GM23248 (cell line): ENCODE results near the gene MPC1. TPM values are rescaled to one million over a fixed set of nuclear protein-coding genes. Genes with fewer than 3 reads are reported as not detected.

Experiments used
- DNase-seq: peaks from one replicate; pipeline ENCODE4 v3.0.0-alpha.2; 2015
- H2AFZ ChIP-seq: fragments of 200-600 bp; sonication (generic); 2 replicates; pipeline ENCODE4 v1.6.1; 2016; ENCODE audit warnings: antibody characterized with exemption
- H3F3A ChIP-seq: fragments of 200-600 bp; sonication (generic); 2 replicates; pipeline ENCODE4 v1.6.1; 2016; ENCODE audit warnings: mild to moderate bottlenecking, antibody characterized with exemption, mixed run types; ENCODE audit not compliant: insufficient read depth
- H3K27ac ChIP-seq: fragments of 200-600 bp; sonication (generic); 2 replicates; pipeline ENCODE4 v1.5.1; 2016; ENCODE audit warnings: mild to moderate bottlenecking
- H3K27me3 ChIP-seq: fragments of 200-600 bp; sonication (generic); replicated peaks from 2 replicates; pipeline ENCODE4 v1.6.1; 2016; ENCODE audit warnings: mild to moderate bottlenecking; ENCODE audit not compliant: insufficient read depth
- H3K36me3 ChIP-seq: fragments of 200-600 bp; sonication (generic); 2 replicates; pipeline ENCODE4 v1.6.1; 2016; ENCODE audit warnings: low read depth, mild to moderate bottlenecking
- H3K4me1 ChIP-seq: fragments of 200-600 bp; sonication (generic); 2 replicates; pipeline ENCODE4 v1.6.1; 2016; ENCODE audit warnings: mild to moderate bottlenecking; ENCODE audit not compliant: insufficient read depth
- H3K4me2 ChIP-seq: fragments of 200-600 bp; sonication (generic); one replicate; pipeline ENCODE4 v1.6.1; 2016; ENCODE audit warnings: mild to moderate bottlenecking; ENCODE audit not compliant: unreplicated experiment
- H3K4me3 ChIP-seq: fragments of 200-600 bp; sonication (generic); 2 replicates; pipeline ENCODE4 v1.5.1; 2016; ENCODE audit warnings: mild to moderate bottlenecking
- H3K79me2 ChIP-seq: fragments of 200-600 bp; sonication (generic); 2 replicates; pipeline ENCODE4 v1.6.1; 2016; ENCODE audit warnings: mild to moderate bottlenecking; ENCODE audit not compliant: insufficient read depth
- H3K9ac ChIP-seq: fragments of 200-600 bp; sonication (generic); 2 replicates; pipeline ENCODE4 v1.6.1; 2016; ENCODE audit warnings: mild to moderate bottlenecking
- H3K9me2 ChIP-seq: fragments of 200-600 bp; sonication (generic); 2 replicates; pipeline ENCODE4 v1.6.1; 2016; ENCODE audit warnings: mixed run types, mild to moderate bottlenecking, moderate library complexity; ENCODE audit not compliant: insufficient read depth
- H3K9me3 ChIP-seq: fragments of 200-600 bp; sonication (generic); one replicate; pipeline ENCODE4 v1.6.1; 2017; ENCODE audit warnings: low read depth
- H4K20me1 ChIP-seq: fragments of 200-600 bp; sonication (generic); 2 replicates; pipeline ENCODE4 v1.6.0; 2016; ENCODE audit not compliant: insufficient read depth
- EZH2 ChIP-seq: fragments of 200-600 bp; sonication (generic); IDR thresholded peaks from 2 replicates; pipeline ENCODE4 v1.6.1; 2018; ENCODE audit warnings: antibody characterized with exemption, mild to moderate bottlenecking; ENCODE audit not compliant: insufficient read depth, poor library complexity, severe bottlenecking
- EZH2phosphoT487 ChIP-seq: fragments of 200-600 bp; sonication (generic); IDR thresholded peaks from 2 replicates; pipeline ENCODE4 v1.6.1; 2018; ENCODE audit warnings: antibody characterized with exemption, moderate library complexity, mild to moderate bottlenecking, low read depth; ENCODE audit not compliant: insufficient read depth
- WGBS, 2 experiments: methylation state at CpG; one replicate each; pipeline ENCODE4 v1.1.6; 2015 to 2017; ENCODE audit warnings: low lambda C conversion rate in 2 of 2, low coverage in 1 of 2; ENCODE audit errors: missing lambda C conversion rate in 2 of 2; 5-methylcytosine and 5-hydroxymethylcytosine counted together
- in situ Hi-C: fragments of 300-500 bp; cut with MboI; formaldehyde crosslinking; loops from 2 replicates; pipeline ENCODE4 v1.15.0; 2020
- polyA plus RNA-seq: library from polyadenylated mRNA; unstranded; fragments of >200 nt; fragmentation: Nextera tagmentation; extraction: Ambion mirVana; gene quantifications from 2 replicates; pipeline ENCODE4 v1.2.1, GENCODE V29; 2016
- total RNA-seq: library from RNA; depleted of rRNA; stranded (reverse); fragments of >200 nt; shearing (Covaris generic); gene quantifications from 2 replicates; pipeline ENCODE4 v1.2.3, GENCODE V29; 2014

Gene MPC1
- total and polyA plus RNA-seq, 2 experiments from 2014 or later: 41.9 to 76.2 TPM

DNA sequence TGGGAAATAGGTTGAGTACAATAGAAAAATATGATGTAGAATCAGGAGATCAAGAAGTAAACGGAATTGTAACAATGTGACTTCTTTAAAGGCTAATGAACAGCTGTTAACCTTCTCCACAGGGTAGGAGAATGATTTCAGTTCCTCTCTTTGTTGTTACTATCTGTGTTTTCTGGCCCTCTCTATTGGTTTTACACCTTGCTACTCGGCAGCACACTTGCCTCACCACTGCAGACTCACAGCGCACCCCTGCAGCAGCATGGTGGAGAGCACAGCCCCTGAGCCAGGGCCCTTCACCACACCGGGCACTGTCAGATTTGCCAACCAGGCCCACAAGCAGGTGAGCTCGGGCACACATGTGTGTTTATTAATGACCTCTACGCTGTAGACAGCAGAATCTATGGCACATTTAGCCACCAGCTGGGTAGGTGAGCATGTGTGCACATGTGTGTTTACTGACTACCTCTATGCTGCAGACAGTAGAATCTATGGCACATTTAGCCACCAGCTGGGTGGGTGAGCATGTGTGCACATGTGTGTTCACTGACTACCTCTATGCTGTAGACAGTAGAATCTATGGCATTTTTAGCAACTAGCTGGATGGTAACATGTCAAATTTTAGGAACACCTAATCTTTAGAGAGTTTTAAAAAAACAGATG, 57.2 kb downstream of the MPC1 start:
- H3K4me2 ChIP-seq: no peak overlapping the region
- H3K9ac ChIP-seq: no peak overlapping the region
- peaks cover 29% of the 10 kb centered on the region for H3K36me3 ChIP-seq
- DNase-seq: no peak
- H3K27ac ChIP-seq: no peak overlapping the region
- H2AFZ ChIP-seq: no peak overlapping the region
- no peak overlapping the region for H3K4me3 ChIP-seq
- no peaks in the 10 kb centered on the region for H3K9me2 ChIP-seq
- no peaks in the 10 kb centered on the region for H4K20me1 ChIP-seq
- in situ Hi-C loops: no loop called here
- H3K4me1 ChIP-seq: 0 out of 2 replicates have a peak, but pooled peaks cover 5% of the 10 kb centered on the region
- 88 to 91% methylated on average over 6 of the region's 6 CpGs for WGBS, 2 experiments
- no peaks in the 10 kb centered on the region for H3K9me3 ChIP-seq
- H3K79me2 ChIP-seq: peaks cover 44% of the 10 kb centered on the region
- H3K27me3 ChIP-seq: no peaks in the 10 kb centered on the region
- TF ChIP-seq EZH2phosphoT487 (no peak), EZH2 (no peak)
- no peaks in the 10 kb centered on the region for H3F3A ChIP-seq

DNA sequence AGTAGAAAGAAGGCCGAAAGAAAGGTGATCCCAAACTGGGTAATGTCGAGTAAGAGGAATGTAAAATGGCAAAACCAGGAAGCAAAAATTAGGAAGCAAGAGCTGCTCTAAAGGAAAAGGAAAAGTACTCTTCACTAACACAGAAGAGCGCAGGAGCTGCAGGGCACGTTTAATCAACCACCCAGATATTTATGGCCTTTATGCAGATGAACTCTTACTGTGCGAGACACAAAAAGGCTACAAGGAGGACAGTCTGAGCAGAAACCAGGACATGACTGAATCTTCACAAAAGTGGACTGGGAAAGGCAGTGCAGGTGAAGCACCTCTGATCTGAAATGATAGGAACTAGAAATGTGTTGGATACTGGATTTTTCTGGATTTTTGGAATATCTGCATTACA, 59.3 kb downstream of the MPC1 start:
- DNase-seq: no peak
- Histone ChIP-seq H3K9me3 (no peaks in the 10 kb centered on the region), H3F3A (peaks cover 5% of the 10 kb centered on the region; the same call in 1 of the 2 replicates), H3K4me2 (no peak overlapping the region), H3K27ac (no peak overlapping the region), H4K20me1 (no peaks in the 10 kb centered on the region), H3K36me3 (peaks cover 29% of the 10 kb centered on the region), H3K79me2 (peaks cover 23% of the 10 kb centered on the region), H3K9ac (no peak overlapping the region), H3K9me2 (no peaks in the 10 kb centered on the region), H3K4me1 (no peaks in the 10 kb centered on the region), H3K4me3 (no peak overlapping the region), H3K27me3 (no peaks in the 10 kb centered on the region), H2AFZ (no peak overlapping the region)
- in situ Hi-C loops: no loop called here
- 91 to 95% methylated on average over 5 of the region's 5 CpGs for WGBS, 2 experiments
- TF ChIP-seq EZH2phosphoT487 (no peak), EZH2 (no peak)

DNA sequence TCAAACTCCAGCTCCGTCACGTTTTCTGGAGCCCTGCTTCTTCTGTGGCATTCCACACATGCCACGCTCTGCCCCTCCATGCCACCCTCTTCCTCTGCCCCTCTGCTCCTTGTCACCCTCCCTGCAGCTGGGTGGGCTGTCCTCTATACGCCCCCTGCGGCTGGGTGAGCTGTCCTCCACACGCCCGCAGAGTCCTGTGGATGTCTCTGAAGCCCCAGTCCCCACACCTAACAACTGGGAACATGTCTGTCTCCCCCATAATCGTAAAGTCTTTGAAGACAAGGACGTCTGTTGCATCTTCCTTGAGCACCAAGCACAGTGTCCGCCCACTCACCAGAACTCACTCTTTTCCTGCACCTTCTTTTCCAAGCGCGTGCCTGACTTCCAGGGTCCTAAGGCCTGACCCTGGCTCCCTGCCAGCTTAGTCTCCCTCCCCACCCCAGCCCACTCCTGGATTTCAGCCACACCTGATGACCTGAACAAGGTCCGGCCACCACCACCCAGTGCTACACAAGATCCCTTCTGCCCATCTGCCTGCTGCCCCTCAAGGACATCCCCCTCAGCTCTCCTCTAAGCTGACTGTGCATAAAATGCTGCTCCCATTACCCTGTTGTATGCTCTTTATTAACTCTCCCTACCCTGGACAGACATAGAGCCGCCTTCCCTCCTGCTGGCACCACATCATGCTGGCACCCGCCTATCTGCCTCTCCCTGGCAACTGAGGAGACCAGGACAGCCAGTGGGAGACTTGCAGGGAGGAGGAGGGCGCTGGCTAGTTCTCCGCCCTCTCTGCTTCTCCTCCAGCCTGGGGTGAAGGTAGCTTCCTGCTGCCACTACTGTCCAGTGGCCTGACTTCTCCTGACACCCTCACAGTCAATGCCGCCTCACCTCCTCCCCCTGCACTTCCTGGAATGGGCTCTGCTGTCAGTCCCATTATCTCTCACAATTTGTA, 63.8 kb downstream of the MPC1 start:
- H3K27me3 ChIP-seq: no peaks in the 10 kb centered on the region
- H3K4me2 ChIP-seq: no peak overlapping the region
- H4K20me1 ChIP-seq: no peaks in the 10 kb centered on the region
- H3K9me2 ChIP-seq: no peaks in the 10 kb centered on the region
- no peaks in the 10 kb centered on the region for H3K4me1 ChIP-seq
- no peak overlapping the region for H3K27ac ChIP-seq
- H3K9me3 ChIP-seq: no peaks in the 10 kb centered on the region
- TF ChIP-seq EZH2phosphoT487 (no peak), EZH2 (no peak)
- peaks cover 5% of the 10 kb centered on the region; the same call in 1 of the 2 replicates for H3F3A ChIP-seq
- WGBS, 2 experiments: 81 to 87% methylated on average over 18 of the region's 18 CpGs
- peaks cover 16% of the 10 kb centered on the region; the same call in 1 of the 2 replicates for H3K36me3 ChIP-seq
- no peaks in the 10 kb centered on the region for H3K79me2 ChIP-seq
- no peak for DNase-seq
- H3K9ac ChIP-seq: no peak overlapping the region
- H2AFZ ChIP-seq: no peak overlapping the region
- in situ Hi-C loops: no loop called here
- no peak overlapping the region for H3K4me3 ChIP-seq

DNA sequence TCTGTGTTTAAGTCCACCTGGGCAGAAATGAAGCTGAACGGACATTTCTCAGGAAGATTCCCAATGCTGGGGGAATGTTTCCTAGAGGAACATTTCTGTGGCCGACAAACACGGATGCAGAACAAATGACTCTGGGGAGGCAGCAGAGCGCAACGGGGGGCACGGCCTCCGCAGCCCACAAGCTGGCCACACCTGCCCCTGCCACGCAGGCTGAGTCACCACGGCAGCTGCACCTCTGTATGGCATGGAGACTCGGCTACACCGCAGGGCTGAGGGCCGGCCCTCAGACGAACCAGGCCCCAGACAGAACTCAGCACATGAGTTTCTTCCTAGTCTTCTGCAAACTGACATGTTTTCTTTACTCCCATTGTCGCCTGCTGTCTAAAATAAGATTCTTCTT, 64.5 kb downstream of the MPC1 start:
- in situ Hi-C loops: no loop called here
- no peaks in the 10 kb centered on the region for H3K27me3 ChIP-seq
- no peak overlapping the region for H3K4me3 ChIP-seq
- no peaks in the 10 kb centered on the region for H3K9me2 ChIP-seq
- TF ChIP-seq EZH2phosphoT487 (no peak), EZH2 (no peak)
- H3K9me3 ChIP-seq: no peaks in the 10 kb centered on the region
- no peaks in the 10 kb centered on the region for H3K79me2 ChIP-seq
- H4K20me1 ChIP-seq: no peaks in the 10 kb centered on the region
- peaks cover 13% of the 10 kb centered on the region; the same call in 1 of the 2 replicates for H3K36me3 ChIP-seq
- 86 to 89% methylated on average over 13 to 14 of the region's 14 CpGs for WGBS, 2 experiments
- H3K4me1 ChIP-seq: no peaks in the 10 kb centered on the region
- peaks cover 5% of the 10 kb centered on the region; the same call in 1 of the 2 replicates for H3F3A ChIP-seq
- no peak overlapping the region for H3K9ac ChIP-seq
- no peak overlapping the region for H2AFZ ChIP-seq
- no peak for DNase-seq
- H3K27ac ChIP-seq: no peak overlapping the region
- H3K4me2 ChIP-seq: no peak overlapping the region
